Stimulated activated CD4-positive, alpha-beta T cell treated with anti-CD3 and anti-CD28 coated beads, Interleukin-15, amount 100 ng/mL, for 1 hour (primary cell): ENCODE data around the gene HECTD2.
"Not testable (repeated sequence)": the region's sequence is repeated elsewhere in the genome, so short reads cannot be mapped to it uniquely, and the experiment has no call there.

Experiments
- DNase-seq, 2 donors: peaks; one replicate each; pipeline ENCODE4 v3.0.0-alpha.2; 2020; ENCODE audit warnings: low read depth in 1 of 2, low spot score in 1 of 2

HECTD2 gene

DNA sequence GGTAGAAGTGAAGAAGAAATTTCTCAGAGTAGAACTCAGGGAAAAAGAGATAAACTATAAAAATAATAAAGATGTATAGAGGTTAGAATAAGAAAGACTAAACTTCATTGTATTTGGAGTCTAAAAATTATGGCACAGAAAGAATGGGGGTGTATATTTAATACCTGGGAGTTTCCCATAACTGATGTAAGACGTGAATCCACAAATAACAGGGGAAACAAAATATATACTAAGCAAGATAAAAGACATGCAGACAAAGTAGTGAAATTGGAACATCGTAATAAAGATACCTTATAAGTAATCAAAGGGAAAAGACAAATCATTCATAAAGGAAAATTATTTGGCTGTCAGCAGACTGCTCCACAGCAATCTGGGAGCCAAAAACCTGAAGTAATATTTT, 62.8 kb downstream of the HECTD2 start:
- no peak for DNase-seq

DNA sequence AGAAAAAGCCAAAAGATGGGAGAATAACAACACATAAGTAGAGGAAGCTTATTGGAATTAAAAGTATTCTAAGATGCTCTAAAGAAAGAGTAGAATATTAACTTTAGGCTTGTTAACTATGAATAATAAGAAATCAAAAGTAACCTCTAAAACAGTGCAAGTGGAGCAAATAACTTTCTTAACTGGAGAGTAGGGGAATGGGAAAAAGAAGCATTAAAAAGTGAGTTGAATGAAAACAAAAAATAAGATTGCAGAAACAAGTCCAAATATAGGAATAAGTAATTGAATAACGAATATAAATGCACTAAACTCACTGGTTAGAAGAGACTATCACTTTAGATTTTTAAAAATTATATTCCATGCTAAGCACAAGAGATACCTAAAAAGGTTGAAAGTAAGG, 63.9 kb downstream of the HECTD2 start:
- no peak for DNase-seq

DNA sequence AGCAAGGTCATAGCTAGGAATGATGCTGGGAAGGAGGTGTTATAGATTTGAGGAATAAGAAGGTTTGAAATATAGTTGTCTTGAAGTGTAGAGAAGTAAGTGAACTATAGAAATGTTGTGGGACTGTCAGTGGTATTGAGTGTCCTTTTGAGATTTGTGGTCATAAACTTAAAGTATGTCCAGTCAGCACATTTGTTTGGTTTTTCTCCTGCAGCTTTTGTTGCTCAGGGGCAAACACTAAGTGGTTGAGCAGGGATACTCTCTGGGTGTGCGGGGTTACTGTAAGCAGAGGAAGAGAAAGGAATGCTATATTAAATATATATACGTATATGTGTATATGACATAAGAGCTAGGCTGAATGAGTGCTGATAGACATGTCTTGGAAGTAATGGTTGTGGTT, 67.1 kb downstream of the HECTD2 start:
- no peak for DNase-seq

DNA sequence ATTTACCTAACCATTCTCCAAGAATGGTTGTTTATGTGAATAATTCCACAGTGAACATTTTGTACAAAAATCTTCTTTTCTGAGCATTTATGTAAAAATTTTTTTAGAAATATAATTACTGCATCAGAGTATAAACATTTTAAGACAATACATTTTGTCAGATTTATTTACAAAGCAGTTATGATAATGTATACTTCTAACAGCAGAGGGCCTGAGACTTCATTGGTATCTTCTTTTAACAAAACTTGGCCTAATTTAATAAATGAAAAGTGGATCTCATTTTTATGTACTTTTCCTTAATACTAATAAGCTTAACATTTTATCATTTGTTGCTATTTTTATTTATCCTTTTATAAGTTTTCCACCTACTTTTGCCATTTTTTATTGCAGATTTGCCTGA, 69.4 kb downstream of the HECTD2 start:
- no peak for DNase-seq

DNA sequence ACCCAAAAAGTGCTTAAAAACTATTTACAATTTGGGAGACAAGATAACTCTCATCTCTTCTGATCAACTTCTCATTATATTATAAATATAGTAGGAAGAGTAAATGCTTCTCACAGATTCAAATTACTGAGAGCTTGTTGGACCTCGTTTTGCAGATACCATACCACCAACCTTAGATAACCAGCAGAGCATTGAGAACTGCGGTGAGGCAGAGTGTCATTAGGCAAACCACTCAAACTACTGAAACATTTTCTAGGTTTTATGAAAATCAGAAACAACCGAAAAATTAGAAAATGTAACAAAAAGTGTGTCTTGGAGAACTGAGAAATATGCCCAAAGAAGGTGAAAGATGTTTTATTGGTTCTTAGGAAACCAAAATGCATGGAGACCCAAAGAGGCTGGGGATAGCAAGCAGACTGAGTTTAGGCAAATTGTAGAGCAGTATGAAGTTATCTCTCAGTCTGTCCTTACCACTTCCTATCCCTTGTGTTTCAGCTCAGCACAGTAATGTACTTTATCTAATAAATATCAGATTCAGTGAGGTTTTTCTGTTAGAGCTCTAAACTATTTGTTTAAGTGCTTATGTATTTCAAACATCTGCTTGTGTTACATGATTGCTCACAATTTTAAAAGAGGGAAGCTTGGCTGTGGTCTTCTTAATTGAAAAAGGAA, 77.9 kb downstream of the HECTD2 start:
- no peak for DNase-seq

DNA sequence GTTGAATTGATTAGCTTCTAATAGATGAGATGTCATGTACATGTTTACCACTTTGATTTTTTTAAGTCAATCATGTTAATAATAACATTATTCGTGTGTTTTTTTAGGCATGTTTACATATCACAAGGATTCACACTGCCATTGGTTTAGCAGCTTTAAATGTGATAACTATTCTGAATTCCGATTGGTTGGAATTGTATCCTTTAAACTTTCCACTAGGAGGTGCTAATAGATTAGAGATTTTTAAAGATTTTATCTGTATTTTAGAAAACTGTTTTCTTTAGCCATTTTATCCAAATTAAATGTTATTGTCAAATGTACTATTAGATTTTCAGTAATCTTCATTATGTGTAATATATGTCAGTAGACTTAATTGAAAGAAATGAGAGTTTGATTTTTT, 83.2 kb downstream of the HECTD2 start:
- no peak for DNase-seq

DNA sequence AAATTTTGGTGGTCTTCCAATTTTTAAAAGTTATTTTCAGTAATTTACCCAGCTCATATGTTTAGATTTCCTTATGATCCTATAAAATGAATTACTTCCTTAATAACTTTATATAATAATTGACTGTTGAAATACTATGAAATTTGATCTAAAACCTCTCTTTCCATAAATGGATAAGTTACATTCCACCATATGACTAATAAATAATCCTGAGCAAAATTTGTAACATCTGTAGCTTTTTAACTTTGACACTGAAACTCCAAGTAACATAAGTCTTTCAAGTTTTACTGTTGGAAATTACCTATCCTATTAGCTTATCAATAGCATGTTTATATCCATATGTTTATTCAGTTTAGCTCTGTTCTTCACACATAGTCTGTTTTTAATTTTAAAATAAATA, 85.3 kb downstream of the HECTD2 start:
- no peak for DNase-seq

DNA sequence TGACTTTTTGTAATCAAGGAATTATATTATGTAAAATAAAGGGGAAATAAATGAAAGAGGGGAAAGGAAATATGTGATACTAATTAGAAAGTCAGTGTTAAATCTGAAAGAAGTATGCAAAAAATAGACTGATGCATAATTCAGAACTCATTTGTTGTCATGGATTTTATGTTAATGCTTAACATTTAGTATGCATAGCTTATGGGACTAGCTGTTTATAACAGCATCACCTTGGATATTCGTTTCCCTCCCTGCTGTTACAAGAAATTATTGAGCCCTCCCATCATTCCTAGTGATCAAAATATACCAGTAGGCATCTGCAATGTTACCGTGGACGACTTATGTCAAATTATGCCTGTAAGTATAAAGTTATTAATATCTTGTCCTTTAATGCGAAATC, 85.9 kb downstream of the HECTD2 start:
- no peak for DNase-seq

DNA sequence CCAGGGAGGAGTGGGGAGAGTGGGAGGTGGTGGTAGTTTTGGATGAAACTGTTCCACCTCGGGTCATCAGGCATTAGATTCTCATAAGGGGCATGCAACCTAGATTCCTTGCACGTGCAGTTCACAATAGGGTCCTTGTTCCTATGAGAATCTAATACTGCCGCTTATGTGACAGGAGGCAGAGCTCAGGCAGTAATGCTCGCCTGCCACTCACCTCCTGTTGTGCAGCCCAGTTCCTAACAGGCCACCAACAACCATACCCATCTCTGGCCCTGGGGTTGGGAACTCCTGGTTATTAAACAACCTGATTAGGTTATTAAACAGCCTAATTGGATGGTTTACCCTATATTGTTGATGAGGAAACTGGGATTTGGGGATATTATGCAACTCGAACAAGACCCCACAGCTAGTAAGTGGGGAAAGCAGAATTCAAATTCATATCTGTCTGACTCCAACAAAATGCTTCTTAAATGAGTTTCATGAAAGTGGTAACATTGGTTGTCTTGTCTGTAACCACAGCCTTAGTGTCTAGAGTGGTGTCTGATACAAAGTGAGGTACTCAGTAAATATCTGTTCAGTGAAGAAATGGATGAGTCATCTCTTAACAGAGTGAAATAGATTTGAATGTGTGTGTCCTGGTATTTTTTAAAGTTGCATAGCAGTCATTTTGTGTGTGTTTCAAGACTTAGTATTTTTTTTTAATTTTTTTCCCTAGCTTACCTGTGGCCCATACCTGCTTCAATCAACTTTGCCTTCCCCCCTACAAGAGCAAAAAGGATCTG, 101.6 kb downstream of the HECTD2 start:
- no peak for DNase-seq

DNA sequence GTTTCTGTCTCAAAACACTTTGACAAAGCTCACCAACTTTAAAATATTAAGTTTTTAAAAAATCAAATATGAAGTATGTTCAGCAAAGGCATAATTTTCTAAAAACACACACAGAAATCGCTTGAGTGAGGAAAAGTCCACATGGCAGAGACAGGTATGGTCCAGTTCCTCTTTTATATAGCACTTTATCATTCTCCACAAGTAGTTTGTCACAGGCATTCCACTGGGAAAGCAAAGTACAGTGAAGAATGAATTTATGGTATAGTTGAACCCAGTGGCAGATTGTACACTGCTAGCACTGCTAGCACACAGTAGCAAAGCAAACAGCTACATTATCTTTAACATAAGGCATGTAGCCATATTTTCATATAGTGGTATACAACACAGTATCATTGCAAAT, 102.3 kb downstream of the HECTD2 start:
- DNase-seq, result no peak

DNA sequence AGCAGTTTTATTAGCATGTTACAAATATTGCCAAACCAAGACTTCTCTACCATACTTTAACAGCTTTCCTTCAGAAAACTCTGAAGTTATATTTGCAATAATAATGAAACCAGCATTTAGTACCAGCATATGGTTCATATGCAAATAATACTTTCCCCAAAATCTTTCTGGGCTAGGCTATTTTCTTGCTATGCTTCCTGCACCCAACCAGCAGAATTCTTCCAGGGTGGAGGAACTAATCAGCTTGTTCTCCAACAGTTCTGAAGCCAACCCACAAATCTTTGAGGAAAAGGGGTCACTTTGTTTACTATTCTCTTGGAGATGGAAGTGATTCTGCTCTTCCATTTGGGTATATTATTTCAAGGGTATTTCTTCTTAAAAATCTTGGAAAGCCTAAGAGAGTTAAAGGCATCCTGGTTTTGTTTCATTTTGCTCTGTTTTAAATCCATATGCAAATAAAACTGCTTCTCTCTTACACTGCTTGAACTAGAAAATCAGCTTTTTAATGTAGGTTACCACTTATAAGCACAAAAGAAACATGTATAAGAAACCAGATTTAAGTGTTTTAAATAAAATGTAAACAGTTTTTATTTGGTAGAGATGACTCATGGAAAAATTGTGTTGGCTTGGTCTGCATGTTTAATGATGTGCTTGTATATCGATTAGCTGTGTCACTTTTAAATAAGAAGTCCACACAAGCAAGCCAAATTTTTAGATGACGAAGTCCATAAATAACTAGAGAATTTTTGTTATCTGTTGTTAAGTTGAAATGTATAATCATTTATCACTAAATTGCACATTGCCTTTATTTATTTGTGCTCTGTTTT, 103.7 kb downstream of the HECTD2 start:
- DNase-seq, result no peak

DNA sequence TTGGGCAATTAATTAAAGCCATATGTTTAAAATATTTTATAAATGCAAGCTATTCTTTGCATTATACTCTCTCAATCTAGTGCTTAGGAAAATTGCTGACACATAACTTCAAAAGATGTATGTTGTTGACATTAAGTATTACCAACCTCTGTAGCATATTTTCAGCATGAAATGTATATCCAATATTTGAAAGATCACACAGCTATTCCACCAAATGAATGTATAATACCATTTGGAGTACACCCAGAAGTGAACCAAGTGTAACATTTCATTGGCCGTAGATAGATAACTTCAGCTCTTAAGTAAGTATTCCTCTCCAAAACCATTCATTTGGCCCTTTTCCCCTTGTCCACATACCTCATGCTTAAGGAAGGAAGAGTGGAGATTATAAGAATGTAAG, 104.6 kb downstream of the HECTD2 start:
- DNase-seq, result no peak

DNA sequence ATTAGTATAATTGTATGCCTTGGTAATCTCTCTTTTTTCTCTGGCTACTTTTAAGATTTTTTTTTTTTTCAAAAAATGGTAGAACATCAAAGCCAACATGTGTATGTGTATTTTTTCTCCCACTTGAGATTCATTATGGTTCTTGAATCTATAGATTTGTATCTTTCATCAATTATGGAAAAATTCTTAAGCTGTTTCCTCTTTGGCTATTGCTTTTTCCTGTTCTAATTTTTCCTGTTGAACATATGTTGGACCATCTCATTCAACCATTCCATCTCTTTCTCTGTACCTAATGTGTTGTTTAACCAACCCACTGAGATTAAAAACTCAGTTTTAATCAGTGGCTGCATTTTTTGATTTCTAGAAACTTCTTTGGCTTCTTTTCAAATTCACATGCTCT, 107.2 kb downstream of the HECTD2 start:
- DNase-seq, result no peak

DNA sequence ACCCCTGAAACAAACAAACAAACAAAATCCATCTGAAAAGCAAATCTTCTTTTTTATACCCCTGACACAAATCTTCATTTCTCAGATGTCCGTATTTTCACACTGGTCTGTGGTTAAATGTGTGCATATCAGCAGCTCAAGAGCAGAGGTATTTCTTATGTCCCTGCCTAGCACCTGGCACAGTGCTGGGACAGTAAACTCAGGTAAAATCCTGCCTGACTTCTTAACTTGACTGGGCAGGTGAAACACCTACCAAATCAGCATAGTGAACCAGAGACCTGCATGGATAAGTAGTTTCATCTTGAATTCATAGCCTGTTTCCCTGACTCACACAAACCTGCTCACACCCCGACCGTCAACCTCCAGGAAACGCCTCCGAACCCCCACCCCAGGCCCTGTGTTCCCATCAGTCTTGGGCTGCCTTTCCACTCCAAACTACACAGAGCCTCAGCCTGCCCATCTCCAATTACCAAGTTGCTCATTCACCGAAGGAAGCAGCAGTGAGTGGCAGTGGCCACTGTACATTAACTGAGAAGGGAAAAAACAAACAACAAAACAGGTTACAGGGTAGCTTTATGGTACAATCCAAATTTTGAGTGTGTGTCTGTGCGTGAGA, 109.9 kb downstream of the HECTD2 start:
- DNase-seq, result no peak

DNA sequence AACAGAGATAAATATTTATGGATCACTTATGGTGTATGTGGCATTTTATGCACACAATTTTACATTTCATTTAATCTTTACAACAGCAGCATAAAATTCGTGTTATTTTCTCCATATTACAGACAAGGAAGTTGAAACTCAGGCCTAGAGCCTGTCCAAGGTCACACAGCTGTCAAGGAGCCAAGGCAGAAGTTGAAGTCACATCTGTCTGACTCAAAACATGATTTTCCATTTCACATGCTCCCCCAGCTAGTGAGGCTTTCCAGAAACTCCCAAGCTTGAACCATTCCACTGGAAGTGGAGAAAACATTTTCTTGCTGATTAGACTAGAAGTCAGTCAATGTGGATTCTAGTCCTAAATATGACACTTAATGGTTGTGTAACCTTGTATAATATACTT, 110.5 kb downstream of the HECTD2 start:
- DNase-seq, result no peak

DNA sequence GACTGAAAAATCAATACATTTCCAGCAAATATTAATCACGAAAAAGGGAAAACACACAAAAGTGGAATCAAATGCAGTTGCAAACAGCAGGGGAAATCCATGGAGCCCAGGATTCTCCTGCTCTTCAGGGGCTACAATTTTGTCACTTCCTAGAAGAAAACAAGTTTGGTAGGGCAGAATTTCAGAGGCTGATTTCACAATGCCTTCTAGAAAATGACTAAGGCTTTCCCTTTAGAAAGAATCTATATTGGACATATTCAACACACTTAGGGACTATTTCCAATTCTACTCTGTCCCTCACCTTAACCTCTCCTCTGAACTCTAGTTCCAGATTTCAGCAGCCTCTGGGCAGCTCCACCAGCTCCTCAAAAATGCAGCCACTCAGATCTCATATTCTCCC, 111.3 kb downstream of the HECTD2 start:
- no peak for DNase-seq

DNA sequence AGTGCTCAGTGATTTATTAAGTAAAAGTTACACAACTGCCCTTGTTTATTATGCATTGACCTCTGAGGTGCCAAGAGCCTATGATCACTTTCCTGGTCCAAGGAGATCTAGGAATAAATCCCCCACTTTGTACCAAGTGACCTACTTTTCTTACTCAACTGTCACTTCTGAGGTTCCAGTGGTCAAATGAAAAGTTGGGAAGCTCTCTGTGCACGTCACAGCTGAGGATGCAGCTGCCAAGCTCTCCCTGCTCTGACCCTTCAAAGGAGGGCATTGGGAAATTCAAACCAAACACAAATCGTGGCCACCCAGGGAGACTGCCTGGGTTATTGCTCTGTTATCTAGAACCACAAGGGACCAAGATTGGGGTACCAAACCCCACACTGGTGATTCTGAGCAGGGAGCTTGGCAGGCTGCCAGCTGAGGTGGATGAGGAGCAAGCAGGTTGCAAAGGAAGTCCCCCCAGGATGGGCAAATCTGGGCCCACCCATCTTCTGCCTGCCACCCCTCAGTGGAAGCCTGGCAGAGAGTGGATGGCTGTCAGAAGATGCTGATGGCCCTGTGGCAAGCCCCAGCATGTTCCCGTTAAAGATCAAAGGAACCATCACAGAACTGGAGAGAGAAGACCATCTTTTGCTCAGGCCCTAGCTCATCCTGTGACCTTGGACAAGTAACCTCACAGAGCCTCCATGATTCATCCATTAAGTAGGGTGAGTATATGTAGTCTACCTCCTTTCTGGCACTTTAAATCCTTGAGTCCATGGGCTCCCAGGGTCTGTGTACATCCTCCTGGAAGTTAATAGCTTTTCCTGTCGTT, 116.0 kb downstream of the HECTD2 start:
- DNase-seq, result no peak

DNA sequence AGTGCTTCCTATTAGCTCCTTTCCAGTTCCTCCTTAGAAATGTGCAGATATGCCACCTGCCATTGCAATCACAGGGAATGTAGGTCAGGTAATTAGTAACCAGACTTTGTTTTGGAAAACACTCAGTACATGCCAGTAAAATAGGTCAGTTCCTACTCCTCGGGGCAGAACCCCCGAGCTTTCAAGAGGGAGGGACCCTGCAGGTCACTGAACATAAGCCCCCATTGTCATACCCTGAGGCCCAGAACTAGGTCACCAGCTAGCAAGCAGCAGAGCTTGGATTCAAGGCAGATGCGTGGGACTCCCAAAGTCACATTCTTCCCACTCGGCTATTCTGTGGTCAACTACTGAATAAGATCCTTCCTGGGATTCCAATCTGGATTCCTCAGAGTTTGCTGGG, 117.9 kb downstream of the HECTD2 start:
- DNase-seq, result no peak

DNA sequence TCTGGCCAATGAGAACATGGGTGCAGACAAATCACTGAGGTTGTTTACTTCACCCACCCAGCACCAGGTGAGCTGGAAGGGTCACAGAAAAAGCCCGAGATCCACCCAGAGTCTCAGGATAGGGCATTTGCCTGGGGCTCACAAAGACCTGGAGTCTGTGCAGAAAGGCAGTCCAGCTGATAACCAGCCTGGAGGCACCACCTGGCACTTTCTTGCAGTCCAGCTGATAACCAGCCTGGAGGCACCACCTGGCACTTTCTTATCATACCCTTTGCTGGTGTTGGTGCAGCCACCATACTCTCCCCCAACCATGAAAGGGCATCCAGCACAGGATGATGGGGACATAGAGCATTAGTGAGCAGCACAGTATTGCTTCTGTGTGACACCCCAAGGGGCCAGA, 118.6 kb downstream of the HECTD2 start:
- DNase-seq, result no peak

DNA sequence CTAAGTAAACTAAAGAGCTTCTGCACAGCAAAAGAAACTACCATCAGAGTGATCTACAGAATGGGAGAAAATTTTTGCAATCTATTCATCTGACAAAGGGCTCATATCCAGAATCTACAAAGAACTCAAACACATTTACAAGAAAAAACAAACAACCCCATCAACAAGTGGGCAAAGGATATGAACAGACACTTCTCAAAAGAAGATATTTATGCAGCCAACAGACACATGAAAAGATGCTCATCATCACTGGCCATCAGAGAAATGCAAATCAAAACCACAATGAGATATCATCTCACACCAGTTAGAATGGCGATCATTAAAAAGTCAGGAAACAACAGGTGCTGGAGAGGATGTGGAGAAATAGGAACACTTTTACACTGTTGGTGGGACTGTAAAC, 124.6 kb downstream of the HECTD2 start:
- not testable (repeated sequence) for DNase-seq

DNA sequence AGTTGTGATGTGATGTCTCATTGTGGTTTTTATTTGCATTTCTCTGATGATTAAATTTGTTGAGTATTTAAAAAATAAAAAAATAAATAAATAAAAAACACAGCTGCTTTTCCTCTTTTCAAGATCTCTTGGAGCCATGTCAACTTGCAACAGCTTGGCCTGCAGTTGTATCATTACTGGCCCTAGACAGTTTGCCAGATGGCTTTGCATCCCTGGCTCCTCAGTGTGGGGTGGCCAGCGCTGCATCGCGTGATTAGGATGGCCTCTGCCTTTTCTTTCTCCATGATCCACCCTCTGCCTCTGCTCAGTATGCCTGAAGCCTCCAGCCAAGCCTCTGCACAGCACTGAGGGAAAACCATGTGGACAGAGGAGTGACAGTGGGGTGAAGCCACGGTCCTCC, 126.0 kb downstream of the HECTD2 start:
- DNase-seq, result no peak
